K562 (cell line): ENCODE data around the gene SDC3. TPM values are rescaled to one million over a fixed set of nuclear protein-coding genes. Genes with fewer than 3 reads are reported as not detected.

Source experiments
- BCLAF1 ChIP-seq, 2 experiments: fragments of 450-650 bp in 1 of 2; IDR thresholded peaks; 2 replicates each; pipeline ENCODE4 v1.6.1; 2011 to 2017; ENCODE audit warnings: low read depth in 2 of 2, antibody characterized with exemption in 1 of 2, borderline replicate concordance in 1 of 2, low read length in 1 of 2, mild to moderate bottlenecking in 1 of 2, mixed read lengths in 1 of 2; ENCODE audit not compliant: control insufficient read depth in 1 of 2
- CREB3L1 ChIP-seq: fragments of 450-650 bp; IDR thresholded peaks from 2 replicates; pipeline ENCODE4 v1.6.1; 2014; ENCODE audit warnings: low read depth, mild to moderate bottlenecking, moderate library complexity, borderline replicate concordance
- EGR1 ChIP-seq: fragments of 450-650 bp; conservative IDR thresholded peaks from 2 replicates; pipeline ENCODE4 v1.6.1; 2017; ENCODE audit warnings: mild to moderate bottlenecking
- ETV6 ChIP-seq, 3 experiments: fragments of 150-350 bp in 1 of 3; sonication (generic) in 1 of 3; formaldehyde crosslinking in 1 of 3; IDR thresholded peaks; 2 replicates each; pipeline versions ENCODE4 v1.6.1 to v1.8.0; 2014 to 2022; ENCODE audit warnings: borderline replicate concordance in 2 of 3, low read depth in 2 of 3, antibody characterized with exemption in 1 of 3, low read length in 1 of 3, mild to moderate bottlenecking in 1 of 3, missing genetic modification reagents in 1 of 3
- HDAC8 ChIP-seq: fragments of 450-650 bp; IDR thresholded peaks from 2 replicates; pipeline ENCODE4 v1.6.1; 2016; ENCODE audit warnings: mild to moderate bottlenecking, missing genetic modification characterization, moderate library complexity, missing compliant biosample characterization
- KAT2B ChIP-seq: IDR thresholded peaks from one replicate; pipeline ENCODE4 v1.6.1; 2012; ENCODE audit warnings: low read depth, mild to moderate bottlenecking, control low read depth, inconsistent platforms, low read length, moderate library complexity
- LEF1 ChIP-seq: fragments of 450-650 bp; IDR thresholded peaks from 2 replicates; pipeline ENCODE4 v1.6.1; 2016; ENCODE audit warnings: mild to moderate bottlenecking
- MBD1 ChIP-seq: fragments of 250-450 bp; sonication (Bioruptor Pico); IDR thresholded peaks from 2 replicates; pipeline ENCODE4 v1.8.0; 2022; ENCODE audit warnings: inconsistent platforms
- PATZ1 ChIP-seq: fragments of 250-450 bp; sonication (Bioruptor Pico); IDR thresholded peaks from 2 replicates; pipeline ENCODE4 v1.5.0; 2020; ENCODE audit warnings: mild to moderate bottlenecking, borderline replicate concordance
- POLR2AphosphoS5 ChIP-seq: IDR thresholded peaks from 2 replicates; pipeline ENCODE4 v1.6.1; 2011; ENCODE audit warnings: mild to moderate bottlenecking, low read depth, low read length, moderate library complexity; ENCODE audit not compliant: control insufficient read depth, insufficient read depth
- PTTG1 ChIP-seq: fragments of 450-650 bp; IDR thresholded peaks from 2 replicates; pipeline ENCODE4 v1.6.1; 2016; ENCODE audit warnings: low read depth, mild to moderate bottlenecking, missing genetic modification characterization, missing compliant biosample characterization
- RBM17 ChIP-seq: fragments of 200-400 bp; formaldehyde crosslinking; IDR thresholded peaks from 2 replicates; pipeline ENCODE4 v1.6.1; 2017; ENCODE audit warnings: low read depth, mild to moderate bottlenecking, low read length, borderline replicate concordance
- RBM22 ChIP-seq: fragments of 200-400 bp; formaldehyde crosslinking; IDR thresholded peaks from 2 replicates; pipeline ENCODE4 v1.6.1; 2018; ENCODE audit warnings: low read length, low read depth; ENCODE audit not compliant: poor library complexity, severe bottlenecking
- YY1 ChIP-seq, 3 experiments: IDR thresholded peaks; 2 replicates each; pipeline ENCODE4 v1.6.1; 2011; ENCODE audit warnings: low read length in 2 of 3, mild to moderate bottlenecking in 2 of 3, moderate library complexity in 2 of 3, borderline replicate concordance in 1 of 3, control low read depth in 1 of 3, low read depth in 1 of 3; ENCODE audit not compliant: insufficient read depth in 3 of 3, insufficient replicate concordance in 2 of 3, control insufficient read depth in 1 of 3, insufficient read length in 1 of 3; ENCODE audit errors: extremely low read depth in 1 of 3
- ZNF224 ChIP-seq: sonication (generic); formaldehyde crosslinking; IDR thresholded peaks from 2 replicates; pipeline ENCODE4 v1.8.0; 2022; ENCODE audit warnings: mild to moderate bottlenecking, missing genetic modification reagents
- ZNF79 ChIP-seq: fragments of 250-450 bp; sonication (Bioruptor Pico); IDR thresholded peaks from 2 replicates; pipeline ENCODE4 v1.4.0; 2020; ENCODE audit warnings: low read depth, mild to moderate bottlenecking, moderate library complexity
- polyA plus RNA-seq, 8 experiments: library from polyadenylated mRNA; depleted of rRNA in 4 of 8; stranded (reverse) in 5 of 8; unstranded in 3 of 8; fragments of >200 nt; fragmentation: Nextera tagmentation in 2 of 8; fragmentation: Illumina TruSeq in 1 of 8; extraction: Ambion mirVana in 2 of 8; extraction: Trizol in 1 of 8; gene quantifications; 2 replicates each; pipeline versions ENCODE4 v1.2.1 to v1.2.3, GENCODE V29; 2011 to 2014; ENCODE audit warnings: inconsistent platforms in 1 of 8, missing spikeins in 1 of 8
- total RNA-seq, 7 experiments: library from RNA; depleted of rRNA in 6 of 7; stranded (reverse); fragments of >200 nt in 6 of 7; fragmentation: Illumina TruSeq in 2 of 7; extraction: Trizol in 2 of 7; gene quantifications; 2 replicates each; pipeline versions ENCODE4 v1.2.1 to v1.2.3, GENCODE V29; 2011 to 2021; ENCODE audit warnings: low replicate concordance in 1 of 7

Gene SDC3
- total and polyA plus RNA-seq, 9 of the 15 experiments (the other 6 are each of a cell fraction or from before 2014, with no cell fraction given), result 0.38 to 44.1 (median 12.1) TPM

- no peak for TF ChIP-seq ETV6 (IDR thresholded peaks at IDR 0.05; ENCODE audit: borderline replicate concordance in 1 of 2, low read depth in 2 of 2, low read length in 1 of 2)
- no peak for TF ChIP-seq ETV6 (CRISPR knock-in tag; IDR thresholded peaks at IDR 0.05; ENCODE audit: borderline replicate concordance)
- TF ChIP-seq KAT2B, result no peak
- TF ChIP-seq ZNF79, result peak; percentile 69
- no peak for TF ChIP-seq POLR2AphosphoS5
- TF ChIP-seq ZNF224 (CRISPR knock-in tag), result no peak
- TF ChIP-seq CREB3L1, result no peak
- TF ChIP-seq EGR1, result no peak
- no peak for TF ChIP-seq RBM22
- TF ChIP-seq HDAC8, result peak; percentile 74; the same call in 1 of the 2 replicates
- TF ChIP-seq PTTG1 (tag), result peak; percentile 78
- no peak for TF ChIP-seq RBM17
- TF ChIP-seq LEF1, result no peak
- TF ChIP-seq YY1 (IDR thresholded peaks at IDR 0.05; ENCODE audit: borderline replicate concordance in 1 of 3, control insufficient read depth in 1 of 3, extremely low read depth in 1 of 3, insufficient read depth in 3 of 3, insufficient read length in 1 of 3, insufficient replicate concordance in 2 of 3, low read depth in 1 of 3, low read length in 2 of 3), result peak in 1 of 3 experiments; percentile 13
- TF ChIP-seq BCLAF1 (IDR thresholded peaks at IDR 0.05; ENCODE audit: borderline replicate concordance in 1 of 2, control insufficient read depth in 1 of 2, low read depth in 2 of 2, low read length in 1 of 2), result no peak
- TF ChIP-seq PATZ1 (CRISPR knock-in tag), result no peak
- TF ChIP-seq MBD1 (CRISPR knock-in tag), result no peak
These were observed 63.2 kb downstream of the SDC3 start (continued) for GRCh38 chr1:30845237-30845903.
